Lower leg skin (tissue), 3 donors: ENCODE measurements around the gene TRMT11.

ENCODE experiments used
- POLR2A ChIP-seq, 2 donors: fragments of 450-650 bp; IDR thresholded peaks; one replicate each; pipeline ENCODE4 v1.6.1; 2016 to 2017; ENCODE audit warnings: antibody characterized with exemption in 2 of 2, mild to moderate bottlenecking in 1 of 2, moderate library complexity in 1 of 2
- TF ChIP-seq, protein P1 (sequence below), 3 donors: fragments of 450-650 bp; IDR thresholded peaks; one replicate each; pipeline ENCODE4 v1.5.1; 2016; ENCODE audit warnings: antibody characterized with exemption in 3 of 3, mild to moderate bottlenecking in 3 of 3, moderate library complexity in 2 of 3

DNA sequence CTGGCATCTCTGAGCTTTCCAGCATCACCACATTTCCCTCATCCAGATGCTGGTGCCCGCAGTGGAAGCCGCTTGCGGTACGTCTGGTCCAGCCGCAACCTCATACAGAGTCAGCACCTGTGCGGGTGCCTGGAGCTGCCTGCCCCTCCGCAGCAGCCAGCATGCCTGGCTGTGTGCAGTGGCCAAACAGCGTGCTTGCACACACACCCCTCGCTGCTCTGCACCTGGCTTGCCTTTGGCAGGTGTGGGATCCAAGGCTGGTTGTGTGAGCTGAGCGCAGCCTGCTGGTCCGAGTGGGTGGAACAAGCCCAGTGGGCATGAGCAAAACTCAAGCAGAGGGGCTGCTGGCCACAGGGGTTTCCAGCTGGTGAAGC, 32.9 kb upstream of the TRMT11 start:
- TF ChIP-seq, protein P1, sequence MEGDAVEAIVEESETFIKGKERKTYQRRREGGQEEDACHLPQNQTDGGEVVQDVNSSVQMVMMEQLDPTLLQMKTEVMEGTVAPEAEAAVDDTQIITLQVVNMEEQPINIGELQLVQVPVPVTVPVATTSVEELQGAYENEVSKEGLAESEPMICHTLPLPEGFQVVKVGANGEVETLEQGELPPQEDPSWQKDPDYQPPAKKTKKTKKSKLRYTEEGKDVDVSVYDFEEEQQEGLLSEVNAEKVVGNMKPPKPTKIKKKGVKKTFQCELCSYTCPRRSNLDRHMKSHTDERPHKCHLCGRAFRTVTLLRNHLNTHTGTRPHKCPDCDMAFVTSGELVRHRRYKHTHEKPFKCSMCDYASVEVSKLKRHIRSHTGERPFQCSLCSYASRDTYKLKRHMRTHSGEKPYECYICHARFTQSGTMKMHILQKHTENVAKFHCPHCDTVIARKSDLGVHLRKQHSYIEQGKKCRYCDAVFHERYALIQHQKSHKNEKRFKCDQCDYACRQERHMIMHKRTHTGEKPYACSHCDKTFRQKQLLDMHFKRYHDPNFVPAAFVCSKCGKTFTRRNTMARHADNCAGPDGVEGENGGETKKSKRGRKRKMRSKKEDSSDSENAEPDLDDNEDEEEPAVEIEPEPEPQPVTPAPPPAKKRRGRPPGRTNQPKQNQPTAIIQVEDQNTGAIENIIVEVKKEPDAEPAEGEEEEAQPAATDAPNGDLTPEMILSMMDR (IDR thresholded peaks at IDR 0.05): no peak
- TF ChIP-seq POLR2A (IDR thresholded peaks at IDR 0.05): no peak
